Endothelial cell of umbilical vein (primary cell): Measurements from ENCODE around the gene RAB6B. TPM values are rescaled to one million over a fixed set of nuclear protein-coding genes. Genes with fewer than 3 reads are reported as not detected.

Experiments
- BruUV-seq: library from RNA; stranded (reverse); fragments of 400-500 nt; replicated peaks from 2 replicates; lab custom pipeline; 2021; lab: Mats Ljungman, UMichigan
- CTCF ChIA-PET: fragments of 300-600, 350-600 bp; sonication (Branson Sonifier 250); formaldehyde crosslinking; loops from one replicate; lab custom pipeline; 2021; ENCODE audit warnings: antibody characterized with exemption, inconsistent platforms; lab: Charles Lee
- POLR2A ChIA-PET: fragments of 300-600, 350-600 bp; sonication (Branson Sonifier 250); formaldehyde crosslinking; loops from one replicate; lab custom pipeline; 2021; ENCODE audit warnings: antibody characterized with exemption, inconsistent platforms; lab: Charles Lee
- DNase-seq: peaks from one replicate; pipeline ENCODE4 v3.0.0-alpha.2; 2011; ENCODE audit warnings: low read depth, low spot score
- FAIRE-seq: peaks from 2 replicates; lab custom pipeline; 2011; peaks lifted over from hg19 to GRCh38; lab: Jason Lieb, UNC
- H2AFZ ChIP-seq: 2 replicates; pipeline ENCODE4 v1.6.0; 2012; ENCODE audit warnings: low read depth, low read length, control low read depth, inconsistent platforms
- H3K27ac ChIP-seq: 2 replicates; pipeline ENCODE4 v1.5.1; 2011; ENCODE audit warnings: low read depth, mild to moderate bottlenecking, control low read depth, low read length, moderate library complexity; ENCODE audit not compliant: insufficient read depth
- H3K27me3 ChIP-seq, 2 experiments: 2 replicates each; pipeline versions ENCODE4 v1.6.0 to v1.6.1; 2011; ENCODE audit warnings: low read length in 2 of 2, mixed read lengths in 1 of 2; ENCODE audit not compliant: control insufficient read depth in 2 of 2, insufficient read depth in 2 of 2
- H3K36me3 ChIP-seq, 2 experiments: 2 replicates in 1 of 2; 3 replicates in 1 of 2; pipeline ENCODE4 v1.5.1; 2011; ENCODE audit warnings: low read length in 2 of 2, mild to moderate bottlenecking in 1 of 2, moderate library complexity in 1 of 2; ENCODE audit not compliant: control insufficient read depth in 2 of 2, insufficient read depth in 2 of 2; ENCODE audit errors: extremely low read depth in 1 of 2
- H3K4me1 ChIP-seq: 3 replicates; pipeline ENCODE4 v1.5.1; 2011; ENCODE audit warnings: mild to moderate bottlenecking, low read length; ENCODE audit not compliant: control insufficient read depth, insufficient read depth; ENCODE audit errors: extremely low read depth
- H3K4me2 ChIP-seq: 2 replicates; pipeline ENCODE4 v1.6.1; 2011; ENCODE audit warnings: low read length, control low read depth, mixed read lengths; ENCODE audit not compliant: insufficient read depth
- H3K4me3 ChIP-seq, 3 experiments: fragments of 200-600 bp in 1 of 3; sonication (generic), shearing (Covaris generic) in 1 of 3; replicated peaks in 1 of 3; 2 replicates each; pipeline ENCODE4 v1.5.1; 2011 to 2016; ENCODE audit warnings: control low read depth in 3 of 3, low read length in 3 of 3, mild to moderate bottlenecking in 2 of 3, inconsistent platforms in 1 of 3, low read depth in 1 of 3, moderate library complexity in 1 of 3; ENCODE audit not compliant: insufficient read depth in 1 of 3
- H3K79me2 ChIP-seq: 2 replicates; pipeline ENCODE4 v1.6.0; 2012; ENCODE audit warnings: low read length, inconsistent platforms; ENCODE audit not compliant: control insufficient read depth, insufficient read depth
- H3K9ac ChIP-seq: replicated peaks from 2 replicates; pipeline ENCODE3; 2011; ENCODE audit warnings: low read length, control low read depth; ENCODE audit not compliant: insufficient read depth; ENCODE audit errors: extremely low read depth
- H3K9me1 ChIP-seq: replicated peaks from 3 replicates; pipeline ENCODE4 v1.6.0; 2011; ENCODE audit warnings: mild to moderate bottlenecking, low read length; ENCODE audit not compliant: control insufficient read depth, insufficient read depth; ENCODE audit errors: extremely low read depth
- H3K9me3 ChIP-seq: replicated peaks from 2 replicates; pipeline ENCODE4 v1.5.1; 2012; ENCODE audit warnings: low read length, inconsistent platforms; ENCODE audit not compliant: control insufficient read depth, insufficient read depth
- H4K20me1 ChIP-seq: replicated peaks from 2 replicates; pipeline ENCODE3; 2011; ENCODE audit warnings: mild to moderate bottlenecking, low read length; ENCODE audit not compliant: control insufficient read depth, insufficient read depth; ENCODE audit errors: extremely low read depth
- CTCF ChIP-seq, 2 donors: IDR thresholded peaks; 1 replicate in 1 of 2; 2 replicates in 1 of 2; pipeline ENCODE4 v1.5.1; 2011; ENCODE audit warnings: low read length in 2 of 2, mild to moderate bottlenecking in 2 of 2, moderate library complexity in 2 of 2, control low read depth in 1 of 2, inconsistent platforms in 1 of 2, low read depth in 1 of 2; ENCODE audit not compliant: insufficient read depth in 1 of 2; ENCODE audit errors: extremely low read depth in 1 of 2
- EZH2 ChIP-seq: IDR thresholded peaks from 2 replicates; pipeline ENCODE4 v1.6.1; 2012; ENCODE audit warnings: borderline replicate concordance, low read depth, mild to moderate bottlenecking, moderate library complexity, low read length, inconsistent platforms; ENCODE audit not compliant: severe bottlenecking
- GATA2 ChIP-seq: IDR thresholded peaks from 2 replicates; pipeline ENCODE4 v1.7.0; 2011; ENCODE audit warnings: low read depth, mild to moderate bottlenecking, moderate library complexity, mixed read lengths, low read length; ENCODE audit not compliant: insufficient read length, insufficient read depth
- JUN ChIP-seq: IDR thresholded peaks from 2 replicates; pipeline ENCODE4 v1.6.1; 2011; ENCODE audit warnings: borderline replicate concordance, low read depth; ENCODE audit not compliant: insufficient read length, insufficient read depth
- MAX ChIP-seq: IDR thresholded peaks from 2 replicates; pipeline ENCODE4 v1.6.1; 2011; ENCODE audit not compliant: insufficient read depth, insufficient read length
- POLR2AphosphoS5 ChIP-seq: IDR thresholded peaks from 2 replicates; pipeline ENCODE4 v1.6.1; 2012; ENCODE audit warnings: low read depth, mild to moderate bottlenecking, control low read depth, low read length, moderate library complexity; ENCODE audit not compliant: insufficient read depth
- dilution Hi-C: fragments of 300-500 bp; cut with MboI; formaldehyde crosslinking; loops from one replicate; pipeline ENCODE4 v1.15.0; 2019; ENCODE audit warnings: low sequenced_read_pairs; ENCODE audit not compliant: extremely low pct_ligation_motif_present
- intact Hi-C: fragments of 100-400 bp; cut with micrococcal nuclease; formaldehyde crosslinking; loops from one replicate; pipeline ENCODE4 v1.10.0; 2022
- polyA plus RNA-seq, 4 experiments: library from polyadenylated mRNA; depleted of rRNA in 3 of 4; stranded (reverse) in 3 of 4; unstranded in 1 of 4; fragments of >200 nt; gene quantifications; 2 replicates each; pipeline versions ENCODE4 v1.2.1 to v1.2.3, GENCODE V29; 2011 to 2012; ENCODE audit warnings: missing spikeins in 1 of 4
- total RNA-seq: library from RNA; stranded (reverse); gene quantifications from 2 replicates; pipeline ENCODE4 v1.2.3, GENCODE V29; 2021

The RAB6B gene
- total and polyA plus RNA-seq, 2 donors (not counting 3 experiments of a cell fraction or from before 2014, with no cell fraction given): 1.7 to 6.7 TPM

GRCh38 chr3:133937061-133937686 is 41.5 kb upstream of the RAB6B start:
- ChIA-PET CTCF (interaction anchor here (1.4 to 8.6 kb wide), 2 partner anchors 13 to 275 kb away, joined by 3 to 82 read pairs; no protein-coding TSS in a partner anchor), POLR2A (no interaction called here)
- Histone ChIP-seq H3K9ac (no peak overlapping the region), H3K79me2 (no peaks in the 10 kb centered on the region), H3K4me2 (no peak overlapping the region), H3K36me3 (no peaks in the 10 kb centered on the region), H2AFZ (no peak overlapping the region), H3K9me3 (no peaks in the 10 kb centered on the region), H3K27ac (no peak overlapping the region), H3K9me1 (no peaks in the 10 kb centered on the region), H4K20me1 (no peaks in the 10 kb centered on the region), H3K4me1 (peaks cover 6% of the 10 kb centered on the region), H3K27me3 (no peaks in the 10 kb centered on the region), H3K4me3 (no peak overlapping the region)
- no peak for DNase-seq
- no peak for TF ChIP-seq POLR2AphosphoS5
- TF ChIP-seq CTCF (IDR thresholded peaks at IDR 0.05; ENCODE audit: extremely low read depth in 1 of 2, insufficient read depth in 1 of 2, low read depth in 1 of 2, low read length in 2 of 2): no peak
- TF ChIP-seq GATA2: no peak
- TF ChIP-seq JUN: no peak
- no peak for TF ChIP-seq EZH2
- no peak for TF ChIP-seq MAX
- intact Hi-C loops: no loop called here
- dilution Hi-C loops: loop anchor here (25.0 kb wide), 1 partner anchor 275 kb away; no protein-coding TSS in a partner anchor
- FAIRE-seq: no peak
- no TSS peak for BruUV-seq
